Measurements from ENCODE around the gene LCN6. TPM values are rescaled to one million over a fixed set of nuclear protein-coding genes. Genes with fewer than 3 reads are reported as not detected.
"Not testable (repeated sequence)": the region's sequence is repeated elsewhere in the genome, so short reads cannot be mapped to it uniquely, and the experiment has no call there.

LCN6 gene
- total RNA-seq, 1 experiment from 2014 or later, result not detected

- Mint-ChIP-seq H3K9me3 (no peaks in the 10 kb centered on the region), H3K27ac (no peak overlapping the region), H3K36me3 (ENCODE audit: insufficient read depth in 1 of 3, low read depth in 3 of 3) (peaks cover 0 to 8% (median 1%) of the 10 kb centered on the region in 3 experiments; a peak in 3 of 7 replicates), H3K4me1 (peaks cover 10 to 21% of the 10 kb centered on the region in 2 experiments), H3K4me3 (no peak overlapping the region), H3K27me3 (ENCODE audit: low read depth) (peaks cover 11% of the 10 kb centered on the region)
- H3K23me2 ChIP-seq (ENCODE audit: insufficient read length, low read depth, low read length, poor library complexity, severe bottlenecking), result no peaks in the 10 kb centered on the region
- no peak overlapping the region for H3K9ac ChIP-seq (ENCODE audit: extremely low read depth, insufficient read length, low read length)
- TF ChIP-seq CTCF (conservative IDR thresholded peaks at IDR 0.05), result no peak
- H3K9me3 ChIP-seq (ENCODE audit: control insufficient read depth, low read depth, low read length), result no peaks in the 10 kb centered on the region
- H2AFZ ChIP-seq (ENCODE audit: low read length), result no peak overlapping the region
- no peak overlapping the region for H2BK15ac ChIP-seq (ENCODE audit: low read depth, low read length)
- no peak overlapping the region for H4K5ac ChIP-seq (ENCODE audit: insufficient read length, low read depth, low read length)
- H3K27me3 ChIP-seq (ENCODE audit: insufficient read depth, low read length), result no peaks in the 10 kb centered on the region
- H3K27ac ChIP-seq (ENCODE audit: insufficient read length, low read depth, low read length), result no peak overlapping the region
- H3K56ac ChIP-seq (ENCODE audit: insufficient read length, low read depth, low read length), result no peak overlapping the region
- H3K79me1 ChIP-seq (ENCODE audit: insufficient read depth, low read depth, low read length, poor library complexity, severe bottlenecking), result no peaks in the 10 kb centered on the region
- H3K4ac ChIP-seq (ENCODE audit: low read depth, low read length), result no peak overlapping the region
- H3K14ac ChIP-seq (ENCODE audit: insufficient read depth, low read length), result no peak overlapping the region
- H2BK20ac ChIP-seq (ENCODE audit: low read depth, low read length, poor library complexity, severe bottlenecking), result no peak overlapping the region
- no peak overlapping the region for H3K23ac ChIP-seq (ENCODE audit: insufficient read length, low read depth, low read length)
- H3T11ph ChIP-seq (ENCODE audit: low read length), result no peak overlapping the region
- no peak overlapping the region for H2BK120ac ChIP-seq (ENCODE audit: low read depth, low read length, poor library complexity, severe bottlenecking)
- H4K20me1 ChIP-seq (ENCODE audit: control insufficient read depth, insufficient read depth, insufficient read length), result no peaks in the 10 kb centered on the region
- no peak overlapping the region for H4K91ac ChIP-seq (ENCODE audit: insufficient read length, low read depth, low read length)
- no peak overlapping the region for H2BK12ac ChIP-seq (ENCODE audit: insufficient read length, low read depth, low read length)
- no peak overlapping the region for H4K8ac ChIP-seq (replicated peaks; ENCODE audit: insufficient read length, low read depth, low read length)
- no peak overlapping the region for H3K18ac ChIP-seq (ENCODE audit: insufficient read length, low read depth, low read length)
- H3K79me2 ChIP-seq (ENCODE audit: insufficient read depth, low read length), result no peaks in the 10 kb centered on the region
- H2AK5ac ChIP-seq (ENCODE audit: insufficient read length, low read length), result no peak overlapping the region
- no CpG with 5 or more reads among the region's 3 CpGs for WGBS (ENCODE audit: extremely low coverage, insufficient read length, low lambda C conversion rate)
- DNase-seq, result no peak
- H2BK5ac ChIP-seq (ENCODE audit: insufficient read length, low read length), result no peak overlapping the region
- H3K4me1 ChIP-seq (ENCODE audit: insufficient read depth, low read length), result no peaks in the 10 kb centered on the region
- no peak overlapping the region for H3K4me2 ChIP-seq (ENCODE audit: insufficient read depth, insufficient read length, low read length)
These were observed 41.2 kb upstream of the LCN6 start for GRCh38 chr9:136789523-136789937.

- H3K4me3 Mint-ChIP-seq; H3K9me3 Mint-ChIP-seq; H2AK5ac ChIP-seq (ENCODE audit: insufficient read length, low read length); H3K4ac ChIP-seq (ENCODE audit: low read depth, low read length); H3K27me3 ChIP-seq (ENCODE audit: insufficient read depth, low read length); H4K20me1 ChIP-seq (ENCODE audit: control insufficient read depth, insufficient read depth, insufficient read length); H3K18ac ChIP-seq (ENCODE audit: insufficient read length, low read depth, low read length); H3K79me2 ChIP-seq (ENCODE audit: insufficient read depth, low read length); H4K5ac ChIP-seq (ENCODE audit: insufficient read length, low read depth, low read length); H2BK12ac ChIP-seq (ENCODE audit: insufficient read length, low read depth, low read length); H3K9ac ChIP-seq (ENCODE audit: extremely low read depth, insufficient read length, low read length); H2AFZ ChIP-seq (ENCODE audit: low read length); H3K4me1 ChIP-seq (ENCODE audit: insufficient read depth, low read length); H4K8ac ChIP-seq (replicated peaks; ENCODE audit: insufficient read length, low read depth, low read length); H2BK20ac ChIP-seq (ENCODE audit: low read depth, low read length, poor library complexity, severe bottlenecking); DNase-seq; H3K56ac ChIP-seq (ENCODE audit: insufficient read length, low read depth, low read length); H3K36me3 Mint-ChIP-seq (ENCODE audit: insufficient read depth in 1 of 3, low read depth in 3 of 3); H4K91ac ChIP-seq (ENCODE audit: insufficient read length, low read depth, low read length); H3K27ac ChIP-seq (ENCODE audit: insufficient read length, low read depth, low read length); H2BK15ac ChIP-seq (ENCODE audit: low read depth, low read length); H3K23me2 ChIP-seq (ENCODE audit: insufficient read length, low read depth, low read length, poor library complexity, severe bottlenecking); H3K4me2 ChIP-seq (ENCODE audit: insufficient read depth, insufficient read length, low read length); H3K23ac ChIP-seq (ENCODE audit: insufficient read length, low read depth, low read length); H3K79me1 ChIP-seq (ENCODE audit: insufficient read depth, low read depth, low read length, poor library complexity, severe bottlenecking); H3T11ph ChIP-seq (ENCODE audit: low read length); H2BK120ac ChIP-seq (ENCODE audit: low read depth, low read length, poor library complexity, severe bottlenecking); H3K9me3 ChIP-seq (ENCODE audit: control insufficient read depth, low read depth, low read length); H3K14ac ChIP-seq (ENCODE audit: insufficient read depth, low read length); H2BK5ac ChIP-seq (ENCODE audit: insufficient read length, low read length): not testable (repeated sequence)
- no CpG with 5 or more reads among the region's 27 CpGs for WGBS (ENCODE audit: extremely low coverage, insufficient read length, low lambda C conversion rate)
- Mint-ChIP-seq H3K27ac (peak overlapping the region in 1 of 3 experiments; percentile 27; a peak in 1 of 7 replicates), H3K4me1 (peaks cover 10 to 21% of the 10 kb centered on the region in 2 experiments), H3K27me3 (ENCODE audit: low read depth) (peaks cover 11% of the 10 kb centered on the region)
These were observed 40.6 kb upstream of the LCN6 start for GRCh38 chr9:136788644-136789522.
